NCI-H345 (cell line): ENCODE results near the gene TP53I11.

ENCODE experiments used
- DNase-seq: peaks from one replicate; lab custom pipeline; 2025; lab: John Stamatoyannopoulos, UW

TP53I11 gene

DNA sequence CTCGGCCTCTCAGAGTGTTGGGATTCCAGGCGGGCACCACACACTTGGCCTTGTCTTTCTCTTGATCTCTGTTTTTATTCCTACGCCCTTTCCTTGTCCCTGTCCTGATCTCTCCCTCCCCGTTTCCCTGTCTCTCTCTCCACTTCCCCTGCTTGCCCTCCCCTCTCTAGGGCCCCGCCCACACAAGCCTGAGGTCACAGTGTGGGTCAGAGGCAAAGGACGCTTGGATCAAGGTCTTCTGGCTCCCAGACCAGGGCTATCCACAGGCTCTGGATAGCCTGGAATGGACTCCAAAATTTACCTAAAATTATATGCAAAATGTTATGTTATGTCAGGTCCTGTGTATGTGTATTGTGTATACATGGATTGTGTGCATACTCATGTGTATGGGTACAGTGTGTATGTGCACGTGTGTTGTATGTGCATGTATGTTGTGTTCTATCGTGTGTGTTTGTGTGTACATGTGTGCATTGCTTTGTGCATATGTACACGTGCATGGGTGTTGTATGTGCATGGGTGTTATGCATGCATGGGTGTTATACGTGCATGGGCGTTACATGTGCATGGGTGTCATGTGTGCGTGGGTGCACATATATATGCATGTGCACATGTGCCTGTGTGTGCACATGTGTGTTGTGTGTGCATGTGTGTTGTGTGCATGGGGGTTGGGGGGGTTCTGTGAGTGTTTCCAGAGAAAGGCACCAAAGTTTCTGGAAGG is 38.3 kb downstream of the TP53I11 start:
- DNase-seq = no peak

DNA sequence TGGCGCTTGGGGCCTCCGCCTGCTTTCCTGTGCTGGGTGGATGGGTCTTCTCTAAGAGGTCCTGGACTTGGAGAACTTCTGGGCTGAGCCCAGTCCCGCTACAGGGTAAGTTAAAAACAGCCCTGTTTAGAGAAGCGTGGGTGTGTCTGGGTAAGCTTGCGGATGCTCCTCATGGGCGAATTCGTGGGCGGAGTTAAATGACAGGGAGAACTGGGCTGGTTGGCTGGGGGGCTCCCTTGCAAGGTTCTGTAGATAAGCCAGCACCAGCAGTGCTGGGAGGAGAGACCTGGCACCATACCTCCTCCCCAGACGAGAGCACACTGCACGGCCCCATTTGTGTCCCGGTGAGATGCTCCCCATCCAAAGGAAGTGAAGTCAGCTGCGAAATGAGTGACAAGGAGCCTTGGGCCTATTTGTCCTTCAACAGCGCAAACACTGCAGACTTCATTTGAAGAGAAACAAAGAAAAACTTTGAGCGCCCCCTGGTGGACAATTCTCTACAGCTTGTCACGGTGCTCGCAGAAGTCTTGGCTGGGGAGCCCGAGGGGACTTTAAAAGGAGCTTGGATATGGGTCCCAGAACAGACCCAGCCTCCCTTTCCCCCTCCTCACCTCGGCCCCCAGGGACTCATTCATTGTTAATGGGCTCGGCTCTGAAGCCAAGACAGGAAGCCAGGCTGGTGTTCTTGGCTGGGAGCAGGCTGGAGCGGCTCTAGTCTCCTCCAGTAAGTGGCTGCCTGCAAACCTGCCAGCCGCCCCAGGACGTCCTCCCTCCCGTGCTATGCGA is 39.5 kb downstream of the TP53I11 start:
- peak; percentile 85 for DNase-seq

DNA sequence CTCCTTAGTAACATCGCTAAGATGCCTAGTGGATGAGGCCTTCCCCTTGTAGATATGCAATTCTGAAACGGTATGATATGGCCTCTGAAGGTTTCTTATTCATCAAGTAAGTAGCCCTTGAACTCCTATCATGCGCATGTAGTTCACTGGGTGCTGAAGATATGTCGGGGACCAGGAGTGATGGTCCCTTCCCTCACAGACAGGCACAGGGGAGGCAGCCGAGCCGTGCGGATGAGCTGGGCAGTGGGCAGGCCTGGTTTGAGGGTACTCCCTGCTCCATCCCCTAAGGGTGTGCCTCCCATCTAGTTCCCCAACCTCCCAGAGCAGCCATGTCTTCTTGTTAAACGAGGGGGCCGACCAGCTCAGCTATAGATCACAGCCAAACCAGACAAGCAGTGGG is 40.1 kb downstream of the TP53I11 start:
- no peak for DNase-seq

DNA sequence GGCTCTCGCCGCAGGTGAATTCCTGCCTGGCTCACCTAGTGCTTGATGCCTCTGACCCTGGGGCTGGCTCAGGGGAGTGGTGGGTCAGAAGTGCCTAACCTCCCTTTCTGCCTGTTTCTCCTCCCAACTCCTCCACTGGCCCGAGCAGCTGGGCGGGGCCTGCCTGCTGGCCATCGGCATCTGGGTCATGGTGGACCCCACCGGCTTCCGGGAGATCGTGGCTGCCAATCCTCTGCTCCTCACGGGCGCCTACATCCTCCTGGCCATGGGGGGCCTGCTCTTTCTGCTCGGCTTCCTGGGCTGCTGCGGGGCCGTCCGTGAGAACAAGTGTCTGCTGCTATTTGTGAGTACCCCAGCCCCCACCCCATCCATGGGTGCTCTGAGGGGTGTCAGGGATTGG is 41.1 kb downstream of the TP53I11 start:
- no peak for DNase-seq

DNA sequence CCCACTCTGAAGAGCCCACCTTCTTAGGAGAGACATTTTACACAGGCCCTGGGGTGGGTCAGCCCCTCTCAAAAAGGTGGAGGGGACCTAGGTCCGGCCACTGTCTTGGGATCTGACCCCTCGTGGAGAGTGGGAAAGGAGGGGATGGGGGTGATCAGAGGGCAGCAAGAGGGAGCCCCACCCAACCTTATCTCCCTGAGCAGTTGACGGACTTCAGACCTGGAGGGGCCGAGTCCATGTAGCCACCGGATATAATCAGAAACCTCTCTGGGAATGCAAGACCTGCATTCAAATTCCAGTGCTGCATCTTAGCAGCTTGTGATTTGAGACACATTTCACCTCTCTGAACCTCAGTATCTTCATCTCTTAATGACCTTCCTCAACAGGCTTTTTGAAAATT is 44.0 kb downstream of the TP53I11 start:
- no peak for DNase-seq

DNA sequence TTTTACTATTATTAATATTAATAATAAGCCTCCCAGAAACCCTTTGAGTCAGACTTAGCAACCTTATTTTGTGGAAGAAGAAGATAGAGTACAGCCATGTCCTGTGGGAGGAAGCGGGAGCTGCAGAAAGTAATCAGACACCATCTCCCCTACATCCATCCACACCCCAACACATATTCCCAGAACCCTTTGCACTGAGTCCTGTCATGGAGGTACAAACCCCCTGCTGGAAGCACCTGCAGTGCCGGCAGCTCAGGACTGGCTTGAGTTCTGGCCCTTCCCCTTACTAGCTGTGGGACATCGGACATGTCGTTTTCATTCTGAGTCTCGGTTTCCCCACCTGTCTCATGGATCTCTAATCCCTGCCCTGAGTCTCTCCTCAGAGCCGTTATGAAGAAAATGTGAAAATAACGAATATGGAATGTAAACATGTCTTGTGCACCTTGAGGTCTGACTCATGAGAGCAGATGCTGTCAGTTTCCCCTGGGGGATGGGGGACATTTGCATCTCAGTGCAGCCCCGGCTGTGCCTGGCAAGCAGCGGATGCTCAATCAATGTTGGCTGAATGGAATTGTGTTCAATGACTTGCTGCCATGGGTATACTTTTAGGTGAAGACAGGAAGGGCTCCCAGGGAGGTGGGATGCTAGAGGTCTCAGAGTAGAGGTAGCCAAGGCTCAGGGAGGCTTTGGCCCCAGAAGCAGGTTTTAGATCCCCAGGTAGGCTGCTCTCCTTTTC is 45.4 kb downstream of the TP53I11 start:
- no peak for DNase-seq

DNA sequence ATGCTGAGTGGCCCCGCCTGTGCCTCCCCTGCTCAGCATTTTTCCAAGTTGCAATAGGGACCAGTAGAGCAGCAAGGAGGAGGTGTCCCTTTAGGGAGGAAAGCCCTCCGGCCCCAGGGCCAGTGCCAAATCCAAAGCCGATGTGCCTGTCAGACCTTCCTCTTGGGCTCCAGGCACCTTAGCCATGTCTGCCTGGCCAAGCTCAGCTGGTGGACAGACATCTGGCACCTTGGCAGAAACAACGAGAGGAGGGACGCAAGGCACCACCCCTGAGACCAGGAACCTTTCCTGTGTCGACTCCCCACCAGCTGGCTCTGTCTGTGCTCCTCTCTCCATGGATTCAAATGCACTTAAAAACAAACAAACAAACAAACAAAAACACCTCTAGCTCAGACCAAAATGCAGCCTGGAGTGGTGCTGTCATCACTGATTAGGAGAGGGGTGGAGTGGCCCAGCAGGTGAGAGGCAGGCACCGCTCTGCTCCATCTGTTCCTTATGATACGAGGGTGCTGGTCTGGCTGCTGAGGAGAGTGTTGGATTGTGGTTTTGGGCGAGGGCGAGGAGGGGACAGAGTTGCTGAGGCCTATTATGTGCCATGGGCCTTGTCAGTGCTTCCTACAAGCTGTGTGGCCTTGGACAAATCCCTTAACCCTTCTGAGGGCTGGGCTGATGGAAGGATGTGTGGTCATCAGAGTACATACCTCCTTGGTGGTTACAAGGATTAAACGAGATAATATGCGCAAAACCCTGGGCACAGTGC is 46.2 kb downstream of the TP53I11 start:
- DNase-seq = no peak

DNA sequence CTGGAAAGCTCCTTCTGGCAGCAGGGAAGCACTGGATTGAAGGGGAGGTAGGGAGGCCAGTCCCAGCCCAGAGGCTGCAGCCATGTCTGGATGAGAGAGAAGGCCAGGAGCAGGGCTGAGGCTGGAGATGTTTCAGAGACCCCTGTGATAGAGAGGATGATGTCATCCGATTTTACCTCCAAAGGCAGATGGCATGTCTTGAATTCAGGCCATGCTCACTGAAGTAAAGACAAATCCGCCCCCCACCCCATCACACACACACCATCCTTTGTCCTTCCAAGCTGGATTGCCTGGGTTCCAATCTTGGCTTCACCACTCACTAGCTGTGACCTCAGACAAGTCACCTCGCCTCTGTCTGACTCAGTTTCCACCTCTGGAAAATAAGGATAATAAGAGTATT is 47.2 kb downstream of the TP53I11 start:
- DNase-seq = no peak

DNA sequence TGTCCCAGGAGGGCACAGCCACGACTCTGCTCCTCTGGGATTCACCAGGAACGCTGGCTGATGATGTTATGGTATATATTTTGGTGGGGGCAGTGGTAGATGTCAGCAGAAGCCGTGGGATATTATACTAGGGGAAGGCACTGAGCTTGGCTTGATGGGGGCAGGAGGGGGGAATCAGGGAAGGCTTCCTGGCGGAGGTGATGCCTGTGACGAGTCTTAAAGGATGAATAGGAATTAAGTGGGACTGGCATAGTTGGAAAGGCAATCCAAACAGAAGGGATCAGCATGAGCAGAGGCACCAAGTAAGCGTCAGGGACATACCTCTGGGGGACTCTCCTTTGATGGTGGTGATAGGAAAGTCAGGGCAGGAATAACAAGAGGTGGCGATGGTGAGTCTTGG is 47.6 kb downstream of the TP53I11 start:
- no peak for DNase-seq

DNA sequence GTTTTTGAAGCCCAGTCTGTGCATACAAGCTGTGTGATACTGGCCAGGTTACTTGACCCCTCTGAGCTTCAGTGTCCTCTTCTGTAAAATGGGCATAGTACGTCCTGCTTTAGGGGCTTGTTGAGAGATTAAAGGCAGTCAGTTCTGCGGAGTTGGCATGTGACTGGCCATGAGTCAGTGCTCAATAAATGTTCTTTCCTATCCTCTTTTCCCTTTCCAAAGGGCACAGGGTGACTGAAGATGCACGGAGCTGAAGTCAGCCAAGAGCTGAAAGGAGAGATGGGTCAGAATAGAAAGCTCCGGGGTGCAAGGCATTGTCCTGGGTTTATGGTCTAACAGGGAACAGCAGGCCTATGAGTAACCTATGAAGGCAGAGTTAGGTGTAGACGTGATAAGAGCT is 48.9 kb downstream of the TP53I11 start:
- DNase-seq = no peak

DNA sequence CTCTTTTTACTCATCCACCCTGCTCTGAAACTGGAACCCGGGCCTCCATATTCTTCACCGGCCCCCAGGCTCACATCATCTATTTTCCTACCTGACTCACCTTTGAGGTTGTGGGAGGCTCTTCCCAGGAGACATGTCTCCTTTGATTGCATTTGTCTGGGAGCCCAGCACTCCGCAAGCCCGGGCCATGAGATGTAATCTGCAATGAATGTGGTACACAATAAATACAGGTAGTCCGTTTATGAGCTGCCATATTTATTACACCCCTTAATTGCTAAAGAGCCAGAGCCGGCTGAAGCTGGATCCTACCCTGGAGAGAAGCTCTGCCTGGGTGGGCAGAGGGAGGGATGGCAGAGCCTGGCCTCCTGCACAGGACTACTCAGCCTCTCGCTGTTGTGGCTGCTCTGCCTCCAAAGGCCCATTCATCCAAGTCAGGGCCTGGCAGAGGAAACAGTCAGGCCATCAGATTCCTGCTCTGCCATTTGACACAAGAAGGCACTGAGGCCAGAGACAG is 49.5 kb downstream of the TP53I11 start:
- no peak for DNase-seq

DNA sequence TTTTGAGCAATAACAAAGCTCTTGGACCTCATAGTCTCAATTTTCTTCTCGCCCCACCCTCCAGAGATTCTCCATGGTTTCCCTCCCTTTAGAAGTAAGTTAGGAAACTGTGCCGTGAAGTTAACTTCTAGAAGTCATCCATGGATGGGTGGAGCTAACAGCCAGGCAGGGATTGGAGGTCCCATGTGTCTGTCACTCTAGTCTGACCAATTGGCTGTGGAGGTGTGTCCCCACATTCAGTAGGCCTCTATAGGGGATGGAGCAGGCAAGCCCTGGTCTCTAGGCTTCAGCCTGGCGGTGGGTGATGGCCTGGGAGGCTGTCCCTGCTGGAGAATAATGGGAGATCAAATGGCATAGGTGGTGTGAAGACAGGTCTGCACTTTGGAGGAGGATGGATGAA is 50.7 kb downstream of the TP53I11 start:
- DNase-seq = no peak

DNA sequence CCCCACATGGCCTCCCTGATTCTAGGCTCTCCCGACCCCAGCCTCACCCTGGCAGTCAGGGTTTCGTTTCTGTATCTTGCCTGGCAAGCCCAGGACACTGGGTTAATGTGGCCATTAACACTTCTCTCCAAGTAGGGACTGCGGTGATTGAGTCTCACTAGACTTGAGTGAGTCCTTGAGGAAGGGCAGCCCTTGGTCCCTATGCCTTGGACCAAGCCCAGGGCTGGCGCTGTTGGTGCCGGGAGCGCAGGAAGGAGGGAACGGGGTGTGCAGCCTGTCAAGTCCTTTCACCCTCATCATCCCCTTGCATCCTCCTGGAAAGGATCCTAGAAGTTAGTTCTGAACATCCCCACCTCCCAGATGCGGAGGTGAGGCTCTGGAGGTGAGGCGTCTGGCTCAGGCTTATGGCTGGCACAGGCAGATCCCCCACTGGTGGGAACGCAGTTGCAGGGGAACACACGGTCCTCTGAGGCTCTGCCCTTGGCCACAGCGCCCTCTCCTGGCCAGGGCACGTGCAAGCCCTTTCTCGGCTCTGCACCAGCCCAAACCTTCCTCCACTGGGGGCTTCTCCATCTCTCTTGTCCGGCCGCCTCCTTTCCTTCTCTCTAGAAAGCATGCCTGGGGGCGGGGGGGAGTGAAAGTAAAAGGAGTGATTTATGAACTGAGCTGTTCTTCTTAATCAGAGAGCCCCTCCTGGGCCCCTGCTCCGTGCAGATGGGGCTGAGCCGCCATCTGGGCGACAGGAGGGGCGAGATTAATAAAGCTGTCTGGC is 56.7 kb downstream of the TP53I11 start:
- DNase-seq = peak; percentile 56

DNA sequence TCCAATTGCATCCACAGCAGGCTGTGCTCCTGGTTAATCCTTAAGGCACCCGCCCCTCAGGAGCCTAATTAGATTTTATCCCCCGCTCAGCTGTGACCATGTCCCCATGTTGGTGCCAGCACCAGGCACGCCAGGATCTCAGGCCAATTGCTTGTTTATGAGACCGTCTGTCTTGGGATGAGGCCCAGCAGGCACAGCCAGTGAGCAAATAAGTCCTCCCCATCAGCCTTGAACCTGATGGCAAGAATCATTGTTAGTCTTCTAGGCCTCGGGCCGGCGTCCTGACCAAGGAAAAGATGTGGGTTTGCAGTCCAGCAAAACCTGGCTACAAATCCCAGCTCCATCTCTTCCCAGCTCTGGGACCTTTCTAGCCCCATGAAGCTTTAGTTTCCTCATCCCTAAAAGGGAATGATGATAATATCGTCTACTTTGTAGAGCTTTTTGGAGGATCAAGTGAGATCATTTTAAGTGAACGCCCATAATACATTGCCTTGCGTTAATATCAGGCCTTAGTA is 57.3 kb downstream of the TP53I11 start:
- no peak for DNase-seq

DNA sequence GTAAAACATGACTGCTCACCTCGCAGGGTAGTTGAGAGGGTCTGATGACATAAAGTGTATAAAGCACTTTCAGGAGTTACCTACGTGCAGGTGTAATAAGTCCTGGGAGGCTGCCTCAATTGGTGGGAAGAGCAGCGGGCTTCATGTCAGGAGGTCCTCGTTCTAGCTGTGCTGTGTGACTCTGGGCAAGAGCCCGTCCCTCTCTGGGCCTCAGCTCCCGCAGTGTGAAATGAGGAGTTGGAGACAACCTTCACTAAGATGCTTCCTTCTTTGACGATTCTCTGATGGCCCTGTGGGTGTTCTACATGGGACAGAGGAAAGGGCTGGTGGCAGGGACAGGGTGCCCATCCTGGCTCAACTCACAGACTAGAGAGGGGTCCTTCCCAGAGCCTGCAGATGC is 57.8 kb downstream of the TP53I11 start:
- no peak for DNase-seq

DNA sequence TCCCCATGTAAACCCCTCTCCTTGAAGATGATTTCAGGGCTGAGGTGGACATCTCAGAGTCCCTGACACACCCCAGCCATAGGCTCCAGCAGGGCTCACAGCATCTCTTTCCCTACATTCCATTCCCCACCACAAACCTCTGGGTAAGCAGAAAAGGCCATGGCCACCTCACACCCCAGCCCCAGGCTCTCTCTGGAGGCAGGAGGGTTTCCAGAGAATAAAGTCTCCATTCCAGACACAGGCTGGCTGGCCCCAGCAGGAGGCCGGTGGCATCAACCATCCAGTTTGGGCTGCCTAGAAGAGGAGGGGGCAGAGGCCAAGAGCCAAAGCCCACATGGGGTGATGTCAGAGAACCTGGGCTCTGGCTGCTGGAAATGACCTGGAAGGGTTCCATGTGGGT is 61.4 kb downstream of the TP53I11 start:
- no peak for DNase-seq

DNA sequence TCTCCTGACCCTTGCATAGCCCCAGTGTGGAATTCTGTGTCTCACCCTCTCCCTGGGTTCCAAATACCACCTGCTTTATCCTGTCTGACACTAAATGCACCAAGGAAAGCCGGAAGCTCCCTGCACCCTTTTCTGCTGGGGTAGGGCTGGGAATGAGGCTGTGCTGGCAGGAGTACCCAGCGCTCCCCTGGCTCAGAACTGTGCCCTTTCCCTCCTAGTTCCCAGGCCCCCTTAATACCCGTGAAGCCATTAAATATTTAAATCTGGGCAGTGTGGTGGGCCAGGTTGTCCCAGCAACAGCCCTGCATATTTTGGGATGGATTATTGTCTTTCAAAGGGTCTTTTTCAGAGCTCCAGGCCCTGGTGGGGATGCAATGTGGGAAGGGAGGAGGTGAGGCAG is 63.0 kb downstream of the TP53I11 start:
- DNase-seq = no peak

DNA sequence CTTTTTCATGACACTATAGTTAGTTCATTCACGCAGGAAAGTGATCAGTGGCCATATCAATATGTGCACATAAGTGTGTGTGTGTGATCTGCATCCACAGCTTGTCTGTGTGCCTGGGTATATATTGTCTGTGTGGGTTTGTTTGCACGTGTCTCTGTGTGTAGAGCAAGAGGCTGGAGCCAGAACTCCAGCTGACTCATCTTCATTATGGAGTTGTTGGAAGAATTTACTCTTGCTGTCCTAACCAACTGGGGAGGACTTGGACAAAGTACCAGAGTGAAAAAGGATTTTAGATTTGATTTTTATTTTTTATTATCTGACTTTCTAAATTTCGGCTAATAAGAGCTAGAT is 63.9 kb downstream of the TP53I11 start:
- no peak for DNase-seq

DNA sequence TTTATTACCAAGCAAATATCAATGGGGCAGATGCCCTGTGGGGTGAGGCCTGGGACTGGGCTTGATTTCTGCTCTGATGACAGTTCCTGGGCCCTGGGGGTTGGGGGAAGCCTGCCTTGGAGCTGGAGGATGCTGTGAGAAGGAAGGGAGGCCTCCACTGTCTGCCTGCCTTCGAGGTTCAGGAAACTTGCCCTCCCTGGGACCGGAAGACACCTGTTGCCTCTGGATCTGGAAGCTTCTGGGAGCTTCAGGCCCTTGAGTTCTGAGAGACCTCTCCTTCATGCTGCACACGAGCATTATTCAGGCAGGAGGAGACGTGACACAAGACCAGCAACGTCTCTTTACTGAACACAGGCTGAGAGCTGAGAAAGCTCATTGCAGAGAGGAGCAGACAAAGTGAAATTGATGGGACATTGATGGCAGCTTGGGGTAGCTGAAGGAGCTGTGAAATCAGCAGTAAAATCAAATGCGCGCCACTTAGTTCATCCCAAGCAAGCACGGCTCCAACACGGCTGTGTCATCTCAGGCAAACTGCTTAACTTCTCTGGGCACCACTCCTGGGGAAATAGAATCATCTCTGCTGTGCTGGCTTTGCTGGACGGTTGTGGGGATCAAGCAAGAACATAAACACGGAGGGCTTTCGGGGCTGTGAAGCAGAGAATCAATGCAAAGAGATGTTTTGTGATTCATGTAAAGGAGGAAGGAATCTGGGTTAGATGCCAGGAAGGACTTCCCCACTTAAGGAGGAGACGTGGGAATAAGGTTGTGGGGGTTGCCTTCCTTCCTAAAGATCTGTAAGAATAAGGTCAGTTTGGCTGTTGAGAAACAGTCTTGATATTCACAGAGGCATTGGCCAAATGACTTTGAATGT is 64.5 kb downstream of the TP53I11 start:
- DNase-seq = no peak
